Activated CD4-positive, CD25-positive, alpha-beta regulatory T cell (primary cell): ENCODE measurements around the gene TRIML1.

Experiments
- DNase-seq, 4 experiments: peaks; one replicate each; lab custom pipeline; 2025; lab: John Stamatoyannopoulos, UW

TRIML1 gene, protein sequence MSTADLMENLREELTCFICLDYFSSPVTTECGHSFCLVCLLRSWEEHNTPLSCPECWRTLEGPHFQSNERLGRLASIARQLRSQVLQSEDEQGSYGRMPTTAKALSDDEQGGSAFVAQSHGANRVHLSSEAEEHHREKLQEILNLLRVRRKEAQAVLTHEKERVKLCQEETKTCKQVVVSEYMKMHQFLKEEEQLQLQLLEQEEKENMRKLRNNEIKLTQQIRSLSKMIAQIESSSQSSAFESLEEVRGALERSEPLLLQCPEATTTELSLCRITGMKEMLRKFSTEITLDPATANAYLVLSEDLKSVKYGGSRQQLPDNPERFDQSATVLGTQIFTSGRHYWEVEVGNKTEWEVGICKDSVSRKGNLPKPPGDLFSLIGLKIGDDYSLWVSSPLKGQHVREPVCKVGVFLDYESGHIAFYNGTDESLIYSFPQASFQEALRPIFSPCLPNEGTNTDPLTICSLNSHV

DNA sequence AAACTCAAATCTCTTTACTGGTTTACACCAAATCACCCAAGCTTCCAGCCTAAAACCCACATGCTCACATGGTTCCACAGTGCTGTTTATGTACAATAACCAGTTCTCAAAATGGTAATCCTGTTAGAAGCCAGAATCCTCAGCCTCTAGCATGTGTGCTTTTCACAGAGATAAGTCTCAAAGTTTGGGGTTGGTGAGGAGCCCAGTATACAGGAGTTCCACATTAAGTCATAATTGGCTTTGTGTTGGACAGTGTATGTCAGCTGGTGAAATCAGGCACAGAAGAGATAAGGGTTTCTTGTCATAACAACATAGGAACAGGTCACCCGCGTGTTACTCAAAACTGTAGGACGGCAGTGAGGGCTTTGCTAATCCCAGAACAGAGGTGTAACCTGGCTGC is at the start of gene TRIML1:
TSS of gene TRIML1 (plus strand) at position 301 of the 400 bp plus-strand sequence. CDS start 118 bp downstream, outside the sequence.
- no peak for DNase-seq

DNA sequence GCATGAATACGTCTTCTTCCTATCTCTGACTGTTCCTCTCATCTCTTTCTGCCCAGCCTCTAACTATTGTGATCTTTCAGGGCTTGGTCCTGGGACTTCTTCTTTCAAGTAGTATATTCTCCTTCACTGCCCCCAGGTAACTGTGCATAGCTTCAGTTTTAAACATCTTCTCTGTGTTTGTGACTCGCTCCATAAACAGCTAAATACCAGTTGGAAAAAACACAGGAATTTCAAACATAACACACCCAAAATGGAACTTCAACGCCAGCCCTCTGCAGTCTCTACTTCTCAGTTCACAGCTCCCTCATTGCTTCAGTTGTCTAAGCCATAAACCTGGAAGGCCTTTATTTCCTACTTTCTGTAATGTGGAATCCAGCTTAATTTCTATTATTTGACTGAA is 46.4 kb upstream of the TRIML1 start:
- DNase-seq: no peak

DNA sequence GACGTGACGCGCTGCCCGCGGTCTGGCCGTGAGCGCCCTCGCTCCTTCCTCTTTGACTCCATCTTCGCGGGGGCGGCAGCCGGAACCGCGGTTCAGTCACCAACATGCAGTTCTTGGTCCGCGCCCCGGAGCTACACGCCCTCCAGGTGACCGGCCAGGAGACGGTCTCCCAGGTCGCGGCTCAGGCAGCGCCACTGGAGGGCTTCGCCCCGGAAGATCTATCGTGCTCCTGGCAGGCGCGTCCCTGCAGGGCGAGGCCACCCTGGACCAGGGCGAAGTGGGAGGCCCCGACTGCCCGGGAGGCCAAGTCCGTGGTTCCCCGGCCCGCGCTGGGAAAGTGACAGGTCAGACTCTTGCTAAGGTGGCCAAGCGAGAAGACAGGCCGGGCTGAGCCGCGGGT is 32.8 kb upstream of the TRIML1 start:
- DNase-seq: no peak

DNA sequence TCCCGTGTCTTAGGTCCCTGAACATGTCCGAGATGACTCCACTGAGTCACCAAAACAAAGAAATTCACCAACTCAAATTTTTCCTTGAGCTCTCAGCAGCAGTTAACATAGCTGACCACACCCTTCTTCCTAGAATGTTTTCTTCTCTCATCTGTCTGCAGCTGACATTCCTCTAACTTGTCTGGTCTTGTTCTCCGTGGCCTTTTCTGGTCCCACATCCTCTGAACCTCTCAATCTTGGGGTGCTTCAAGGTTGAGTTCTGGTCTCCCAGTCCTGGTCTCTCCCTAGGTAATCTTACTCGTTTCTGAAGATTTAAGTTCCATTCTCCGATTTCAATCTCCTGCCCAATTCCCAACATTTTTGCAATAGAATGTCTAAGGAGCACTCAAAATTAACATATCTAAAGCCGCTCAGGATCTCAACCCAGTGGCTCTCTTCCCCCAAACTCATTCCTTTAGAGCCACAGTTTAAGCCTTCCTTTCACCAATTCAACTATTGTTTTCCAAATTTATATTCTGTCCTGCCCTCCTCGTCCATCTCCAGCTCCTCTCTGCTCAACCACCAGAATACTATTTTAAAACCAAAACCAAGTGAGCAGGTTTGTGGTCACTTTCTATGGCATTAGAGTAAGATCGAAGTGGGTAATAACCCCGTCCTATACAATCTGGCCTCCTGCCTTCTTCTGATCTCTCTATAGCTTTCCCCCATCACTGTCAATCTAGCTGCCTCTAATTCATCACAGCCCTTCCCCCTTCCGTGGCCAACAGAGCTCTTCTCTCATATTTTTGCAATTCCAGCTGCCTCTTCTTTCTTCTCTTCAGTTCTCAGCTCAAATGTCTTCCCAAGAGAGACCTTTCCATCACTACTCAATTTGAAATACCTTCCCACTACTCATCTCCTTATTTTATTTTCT is 31.1 kb upstream of the TRIML1 start:
- no peak for DNase-seq

DNA sequence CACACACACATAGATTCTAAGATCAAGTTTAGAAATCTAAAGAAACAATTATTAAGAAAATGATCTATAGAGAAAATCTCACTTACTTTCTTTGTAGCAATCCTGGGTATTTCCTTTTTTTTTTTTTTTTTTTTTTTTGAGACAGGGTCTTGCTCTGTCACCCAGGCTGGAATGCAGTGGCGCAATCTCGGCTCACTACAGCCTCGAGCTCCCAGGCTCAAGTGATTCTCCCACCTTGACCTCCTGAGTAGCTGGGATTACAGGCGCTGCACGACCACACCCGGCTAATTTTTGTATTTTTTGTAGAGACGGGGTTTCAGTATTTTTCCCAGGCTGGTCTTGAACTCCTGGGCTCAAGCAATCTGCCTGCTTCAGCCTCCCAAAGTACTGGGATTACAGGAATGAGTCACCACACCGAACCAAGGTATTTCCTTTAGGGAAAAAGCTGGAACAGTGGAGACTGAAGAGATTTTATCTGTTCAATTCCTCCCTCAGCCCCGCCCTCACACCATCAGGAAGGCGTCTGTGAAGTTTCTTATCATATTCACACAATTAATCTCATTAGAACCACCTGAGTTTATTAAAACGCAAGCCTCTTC is 30.0 kb upstream of the TRIML1 start, which contains the start of gene TRIML2:
TSS of gene TRIML2 (minus strand) at position 447 of the 599 bp plus-strand sequence. CDS start 4,235 bp downstream, outside the sequence.
- no peak for DNase-seq

DNA sequence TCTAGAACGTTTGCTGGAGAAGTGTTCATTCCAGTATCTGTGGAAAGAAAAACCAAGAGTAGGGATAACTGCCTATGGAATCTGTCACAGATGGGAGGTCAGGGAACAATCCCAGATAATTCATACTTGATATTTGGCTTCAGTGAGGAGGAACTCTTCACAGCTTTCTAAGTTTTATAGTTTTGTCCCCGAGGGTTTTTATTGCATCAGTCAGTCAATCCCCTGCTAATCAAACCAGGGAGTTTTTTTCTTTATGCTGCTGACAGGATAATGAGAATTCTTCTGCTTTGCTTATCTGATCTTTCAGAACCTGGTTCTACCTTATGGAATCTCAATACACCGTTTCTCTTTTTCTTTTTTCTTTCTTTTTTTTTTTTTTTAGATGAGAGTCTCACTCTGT is 29.2 kb upstream of the TRIML1 start:
- no peak for DNase-seq

DNA sequence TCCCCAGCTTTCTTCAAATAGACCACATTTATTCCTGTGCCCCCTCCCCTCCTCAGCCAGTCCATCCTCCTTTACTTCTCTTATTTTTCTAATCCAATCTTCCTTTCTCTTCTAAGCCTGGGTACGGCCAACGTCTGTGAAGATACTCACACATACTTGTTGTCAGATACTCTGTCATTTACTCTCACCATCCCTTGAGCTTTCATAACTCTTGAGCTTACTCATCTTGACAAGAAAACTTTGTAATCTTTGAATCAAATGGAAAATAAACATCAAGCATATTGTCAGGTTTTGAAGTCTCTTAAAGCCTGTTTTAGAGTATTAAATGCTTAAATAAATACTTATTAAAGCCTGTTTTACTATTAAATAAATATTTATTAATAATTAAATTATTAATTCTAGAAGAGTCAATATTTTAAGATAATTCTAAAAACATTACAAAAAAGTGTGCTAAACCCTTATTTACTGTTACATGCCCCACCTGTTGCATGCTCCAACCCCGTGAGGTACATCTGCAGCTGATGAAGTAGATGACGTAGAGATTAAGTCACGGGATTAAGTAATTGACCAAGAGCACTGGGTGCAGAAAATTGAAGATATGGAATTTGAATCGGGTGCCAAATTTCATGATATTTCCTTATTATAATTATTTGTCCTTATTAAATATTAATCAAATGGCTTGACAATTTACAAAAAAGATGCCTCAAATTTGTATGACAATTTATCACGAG is 28.3 kb upstream of the TRIML1 start:
- DNase-seq: no peak

DNA sequence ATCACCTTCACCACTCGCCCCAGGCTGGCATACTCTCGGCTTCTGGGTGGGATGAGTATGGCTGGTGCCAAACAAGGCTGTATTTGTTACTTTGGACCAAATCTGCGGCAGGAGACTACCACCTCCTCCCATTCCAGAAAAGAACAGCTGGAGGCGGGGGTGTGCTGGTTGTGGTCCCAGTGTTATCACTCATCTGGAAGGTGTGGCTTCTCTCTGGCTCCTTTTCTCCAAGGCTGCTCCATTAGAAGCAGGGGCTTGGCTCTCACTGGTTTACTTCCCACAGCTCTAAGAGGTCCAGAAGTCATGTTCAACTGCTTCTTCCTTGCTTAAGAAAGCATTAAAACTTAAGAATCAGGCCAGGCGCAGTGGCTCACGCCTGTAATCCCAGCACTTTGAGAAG is 27.3 kb upstream of the TRIML1 start:
- no peak for DNase-seq

DNA sequence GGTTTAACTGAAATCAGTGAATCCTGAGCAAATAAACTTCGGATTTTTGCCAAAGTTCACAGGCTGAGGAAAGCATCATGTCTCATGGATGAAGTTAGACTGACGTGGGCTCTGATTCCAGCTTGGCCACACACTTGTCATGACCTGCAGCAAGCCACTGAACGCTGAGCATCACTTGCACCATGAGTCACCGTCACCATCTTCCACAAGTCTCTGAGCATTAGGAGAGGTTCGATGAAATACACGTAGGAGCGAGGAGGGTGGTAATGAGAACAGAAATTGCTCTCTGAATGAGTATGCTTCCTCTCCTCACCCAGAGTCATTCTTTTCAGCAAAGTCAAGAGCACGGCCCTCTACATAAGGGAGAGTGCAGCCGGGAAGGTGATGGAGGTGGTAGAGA is 26.1 kb upstream of the TRIML1 start:
- DNase-seq: no peak

DNA sequence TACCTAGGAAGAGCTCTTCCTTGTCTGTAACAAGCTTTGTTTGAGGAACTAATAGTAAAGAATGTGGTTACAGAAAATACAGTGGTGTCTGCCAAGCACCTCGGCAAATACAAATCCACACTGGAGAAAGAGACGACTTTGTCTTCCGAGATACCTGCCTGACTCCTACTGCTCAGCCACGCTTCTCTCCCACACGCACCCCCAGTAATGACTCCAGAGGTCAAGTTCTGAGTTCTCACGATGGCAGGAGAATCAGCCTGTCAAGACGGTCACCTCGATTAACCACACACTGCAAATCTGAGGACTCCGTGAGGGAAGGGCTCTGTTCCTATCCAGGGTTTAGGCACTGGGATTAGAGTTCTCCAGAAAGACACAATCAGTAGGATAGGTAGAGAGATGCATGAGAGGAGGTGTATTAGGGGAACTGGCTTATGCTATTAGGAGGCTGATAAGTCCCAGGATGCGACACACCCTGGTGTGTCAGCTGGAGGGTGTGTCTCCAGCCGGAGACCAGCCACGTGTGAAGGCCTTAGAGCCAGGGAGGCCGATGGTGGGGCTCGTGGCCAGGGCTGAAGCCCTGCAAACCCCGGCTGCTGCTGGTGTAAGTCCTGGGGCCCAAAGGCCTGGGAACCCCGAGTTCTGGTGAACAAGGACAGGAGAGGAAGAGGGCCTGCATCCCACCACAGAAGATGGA is 21.5 kb upstream of the TRIML1 start:
- no peak for DNase-seq

DNA sequence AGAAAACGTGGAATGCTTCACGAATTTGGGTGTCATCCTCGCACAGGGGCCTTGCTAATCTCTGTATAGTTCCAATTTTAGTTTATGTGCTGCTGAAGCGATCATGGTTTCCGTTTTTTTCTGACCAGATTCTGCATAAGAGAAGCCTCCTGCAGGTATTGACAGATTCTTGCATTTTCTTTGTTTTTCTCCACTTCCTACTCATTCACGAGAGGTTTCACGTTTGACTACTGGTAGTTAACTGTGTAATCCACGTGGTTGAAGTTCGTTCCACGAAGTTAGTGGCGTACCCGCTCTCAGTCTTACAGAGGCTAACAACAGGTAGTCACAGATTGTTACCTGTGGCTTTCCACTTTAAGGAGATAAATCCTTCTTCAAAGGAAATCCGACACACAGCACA is 17.7 kb upstream of the TRIML1 start:
- no peak for DNase-seq

DNA sequence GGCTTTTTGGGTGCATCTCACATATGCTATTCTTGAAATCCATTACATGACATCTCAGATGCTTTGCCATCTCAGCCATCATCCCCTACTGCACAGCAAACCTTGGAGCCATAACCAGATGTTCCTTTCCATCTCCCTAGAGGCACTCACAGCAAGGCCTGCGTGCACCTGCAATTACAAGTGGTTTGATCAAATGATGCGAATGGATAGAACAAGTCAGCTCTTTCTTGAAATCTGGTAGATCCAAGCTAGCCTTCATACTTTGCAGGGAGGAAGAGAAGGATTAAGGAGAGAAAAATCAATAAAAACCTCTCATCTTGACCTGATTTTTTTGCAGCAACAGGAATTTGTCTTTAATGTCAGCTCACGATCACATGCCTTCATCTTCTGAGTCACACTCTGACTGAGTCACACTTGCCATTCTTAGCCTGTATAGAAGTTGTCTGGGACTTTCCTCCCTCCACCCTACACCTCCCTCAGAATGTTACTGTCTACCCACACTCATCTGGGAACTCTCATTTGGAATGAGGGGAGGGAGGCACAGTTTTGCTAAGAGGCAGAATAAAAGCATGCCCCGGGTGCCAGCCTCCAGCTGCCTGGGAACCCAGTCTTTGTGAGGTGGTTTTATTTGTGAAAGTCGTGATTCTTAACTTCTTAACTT is 11.9 kb upstream of the TRIML1 start:
- DNase-seq: no peak

DNA sequence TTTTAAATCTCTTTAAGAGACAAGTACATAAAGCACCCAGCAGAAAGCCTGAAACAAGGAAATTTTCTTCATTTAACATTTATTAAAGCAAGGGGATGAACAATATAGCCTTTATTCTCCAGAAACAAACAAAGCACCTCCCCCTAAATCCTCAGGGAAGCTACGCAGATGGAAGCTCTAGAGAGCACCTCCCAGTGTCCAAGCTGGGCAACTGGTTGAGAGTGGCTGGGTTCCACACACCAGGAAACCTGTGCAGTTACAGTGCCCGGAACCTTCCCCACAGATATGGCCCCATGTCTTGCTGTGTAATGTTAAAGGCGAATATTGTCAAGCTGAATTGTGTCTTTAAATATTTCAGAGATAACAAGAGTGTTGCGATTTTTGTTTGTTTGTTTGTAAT is 8.9 kb upstream of the TRIML1 start:
- DNase-seq: no peak

DNA sequence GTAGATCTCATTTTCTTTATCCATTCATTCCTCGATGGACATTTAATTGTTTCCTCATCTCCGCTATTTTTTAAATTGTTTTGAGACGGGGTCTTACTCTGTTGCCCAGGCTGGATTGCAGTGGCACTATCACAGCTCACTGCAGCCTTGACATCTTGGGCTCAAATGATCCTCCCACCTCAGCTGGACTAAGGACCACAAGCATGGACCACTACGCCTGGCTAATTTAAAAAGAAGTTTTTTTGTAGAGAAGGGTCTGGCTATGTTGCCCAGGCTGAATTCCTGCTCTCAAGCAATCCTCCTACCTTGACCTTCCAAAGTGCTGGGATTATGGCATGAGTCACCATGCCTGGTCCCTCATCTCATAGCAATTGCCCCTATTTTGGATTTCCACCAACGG is 7.0 kb upstream of the TRIML1 start:
- no peak for DNase-seq

DNA sequence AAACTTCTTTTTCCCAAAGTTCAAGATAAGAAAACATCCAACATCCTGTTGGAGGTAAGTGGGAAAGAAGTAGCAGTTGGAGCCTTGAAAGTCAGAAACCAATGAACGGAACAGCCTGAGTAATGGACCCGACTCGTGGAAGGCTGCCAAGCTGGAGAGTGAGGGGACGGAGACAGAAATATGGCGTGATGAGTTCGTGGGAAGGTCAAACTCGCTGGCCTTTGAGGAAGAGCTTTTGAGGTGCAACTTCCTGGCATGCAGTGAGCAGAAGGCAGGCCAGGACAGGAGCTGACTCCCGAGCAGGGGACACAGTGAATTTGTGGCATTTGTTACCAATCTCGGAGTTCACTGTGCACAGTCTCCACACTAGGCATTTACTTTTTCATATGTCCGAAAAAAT is 1.0 kb upstream of the TRIML1 start:
- DNase-seq: no peak

DNA sequence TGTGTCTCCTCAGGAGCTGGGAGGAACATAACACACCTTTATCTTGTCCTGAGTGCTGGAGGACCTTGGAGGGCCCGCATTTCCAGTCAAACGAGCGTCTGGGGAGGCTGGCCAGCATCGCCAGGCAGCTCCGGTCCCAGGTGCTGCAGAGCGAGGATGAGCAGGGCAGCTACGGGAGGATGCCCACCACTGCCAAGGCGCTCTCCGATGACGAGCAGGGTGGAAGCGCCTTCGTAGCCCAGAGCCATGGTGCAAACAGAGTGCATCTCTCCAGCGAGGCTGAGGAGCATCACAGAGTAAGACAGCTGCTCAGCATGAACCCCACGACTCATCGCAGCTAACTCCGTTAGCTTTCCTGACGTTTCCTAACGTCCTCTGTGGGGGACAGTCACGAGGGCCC is 430 bp downstream of the TRIML1 start:
- no peak for DNase-seq

DNA sequence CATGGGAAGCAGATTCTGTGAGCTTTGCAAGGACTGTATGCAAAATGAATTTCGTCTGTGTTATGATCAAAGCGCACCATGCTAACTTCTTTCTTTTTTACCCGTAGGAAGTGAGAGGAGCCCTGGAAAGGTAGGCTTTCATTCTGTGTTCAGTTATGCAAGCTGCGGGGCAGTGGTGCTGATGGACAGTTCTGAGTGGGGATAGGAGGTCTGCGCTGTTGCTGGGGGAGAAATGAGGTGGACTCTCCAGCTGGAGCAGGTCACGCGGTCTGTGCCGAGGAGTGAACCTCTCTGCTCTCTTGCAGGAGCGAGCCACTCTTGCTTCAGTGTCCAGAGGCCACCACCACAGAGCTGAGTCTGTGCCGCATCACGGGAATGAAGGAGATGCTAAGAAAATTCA is 4.5 kb downstream of the TRIML1 start:
- no peak for DNase-seq

DNA sequence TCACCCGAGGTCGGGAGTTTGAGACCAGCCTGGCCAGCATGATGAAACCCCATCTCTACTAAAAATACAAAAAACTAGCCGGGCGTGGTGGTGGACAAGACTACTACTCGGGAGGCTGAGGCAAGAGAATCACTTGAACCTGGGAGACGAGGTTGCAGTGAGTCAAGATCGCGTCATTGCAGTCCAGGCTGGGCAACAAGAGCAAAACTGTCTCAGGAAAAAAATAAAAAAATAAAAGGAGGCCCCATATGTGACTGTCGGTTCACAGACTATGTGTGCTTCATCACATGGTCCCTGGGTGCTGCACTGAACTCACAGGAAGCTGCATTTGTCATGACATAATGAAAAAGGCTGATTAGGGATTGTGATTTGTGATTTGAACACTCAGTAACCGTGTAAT is 6.4 kb downstream of the TRIML1 start:
- no peak for DNase-seq

DNA sequence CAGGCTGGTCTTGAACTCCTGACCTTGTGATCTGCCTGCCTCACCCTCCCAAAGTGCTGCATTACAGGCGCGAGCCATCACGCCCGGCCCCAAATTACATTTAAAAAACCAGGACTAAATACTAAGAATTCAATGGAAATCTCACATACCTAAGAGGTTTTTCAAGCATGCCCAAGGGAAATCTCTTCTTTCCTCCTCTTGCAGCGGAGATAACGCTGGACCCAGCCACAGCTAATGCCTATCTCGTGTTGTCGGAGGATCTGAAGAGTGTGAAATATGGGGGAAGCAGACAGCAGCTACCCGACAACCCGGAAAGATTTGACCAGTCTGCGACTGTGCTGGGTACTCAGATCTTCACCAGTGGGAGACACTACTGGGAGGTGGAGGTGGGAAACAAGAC is 7.4 kb downstream of the TRIML1 start:
- DNase-seq: no peak

DNA sequence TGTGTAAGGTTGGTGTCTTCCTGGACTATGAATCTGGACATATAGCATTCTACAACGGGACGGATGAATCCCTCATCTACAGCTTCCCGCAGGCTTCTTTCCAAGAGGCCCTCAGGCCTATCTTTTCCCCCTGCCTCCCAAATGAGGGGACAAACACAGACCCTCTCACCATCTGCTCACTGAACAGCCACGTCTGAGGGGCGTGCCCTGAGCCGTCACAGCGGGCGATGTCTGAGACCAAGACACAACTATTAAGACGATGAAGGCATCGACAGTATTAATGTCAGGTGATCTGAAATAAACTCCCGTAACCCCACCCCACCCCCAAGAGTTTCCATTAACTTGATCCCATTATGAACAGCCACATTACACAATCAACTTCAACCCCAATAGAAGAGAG is 7.9 kb downstream of the TRIML1 start:
- DNase-seq: no peak

DNA sequence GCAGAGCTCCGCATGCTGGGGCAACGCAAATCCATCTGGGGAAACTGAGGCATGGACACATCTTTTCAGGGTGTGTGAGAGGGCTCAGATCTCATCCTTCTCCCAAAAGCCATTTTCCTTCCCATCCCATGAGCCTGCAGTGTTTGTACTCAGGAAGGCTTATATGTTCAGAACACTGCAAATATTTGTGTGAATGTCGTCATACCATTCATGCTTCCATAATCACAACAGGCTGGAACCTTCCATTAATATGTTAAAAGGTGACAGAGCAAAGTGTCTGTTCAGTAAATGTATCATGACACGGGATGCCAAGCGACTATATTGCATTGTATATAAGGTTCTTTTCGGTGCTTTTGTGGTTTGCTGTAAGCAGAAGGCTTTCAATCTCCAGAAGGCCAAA is 8.5 kb downstream of the TRIML1 start:
- DNase-seq: no peak
